Osteoblast (primary cell): ENCODE measurements around the gene MSANTD2. TPM values are rescaled to one million over a fixed set of nuclear protein-coding genes. Genes with fewer than 3 reads are reported as not detected.

Source experiments
- DNase-seq: peaks from one replicate; pipeline ENCODE4 v3.0.0; 2011; ENCODE audit warnings: low spot score, mixed read lengths; ENCODE audit not compliant: insufficient read length; ENCODE audit errors: missing footprints
- H2AFZ ChIP-seq: 2 replicates; pipeline ENCODE4 v1.6.0; 2011; ENCODE audit warnings: mild to moderate bottlenecking, low read length
- H3K27ac ChIP-seq: 2 replicates; pipeline ENCODE4 v1.5.1; 2011; ENCODE audit warnings: mild to moderate bottlenecking, low read depth, low read length, moderate library complexity
- H3K27me3 ChIP-seq: 2 replicates; pipeline ENCODE4 v1.6.0; 2012; ENCODE audit warnings: mild to moderate bottlenecking, control low read depth, inconsistent platforms, low read length, moderate library complexity; ENCODE audit not compliant: insufficient read depth
- H3K36me3 ChIP-seq: 2 replicates; pipeline ENCODE4 v1.5.1; 2011; ENCODE audit warnings: mild to moderate bottlenecking, low read length, control low read depth, moderate library complexity; ENCODE audit not compliant: insufficient read depth
- H3K4me1 ChIP-seq: 2 replicates; pipeline ENCODE4 v1.5.1; 2011; ENCODE audit warnings: mild to moderate bottlenecking, low read length, control low read depth, moderate library complexity; ENCODE audit not compliant: insufficient read depth
- H3K4me2 ChIP-seq: 2 replicates; pipeline ENCODE4 v1.6.0; 2011; ENCODE audit warnings: mild to moderate bottlenecking, low read length; ENCODE audit not compliant: insufficient read depth
- H3K4me3 ChIP-seq: fragments of 200-600 bp; sonication (generic); 3 replicates; pipeline ENCODE4 v1.5.1; 2012; ENCODE audit warnings: mild to moderate bottlenecking, low read length, inconsistent platforms; ENCODE audit not compliant: insufficient read depth
- H3K79me2 ChIP-seq: 2 replicates; pipeline ENCODE4 v1.6.0; 2012; ENCODE audit warnings: mild to moderate bottlenecking, low read length, control low read depth, inconsistent platforms; ENCODE audit not compliant: insufficient read depth
- H3K9me3 ChIP-seq: 2 replicates; pipeline ENCODE4 v1.5.1; 2011; ENCODE audit warnings: low read depth, low read length, control low read depth
- H4K20me1 ChIP-seq: 2 replicates; pipeline ENCODE4 v1.6.0; 2012; ENCODE audit warnings: mild to moderate bottlenecking, low read length, control low read depth; ENCODE audit not compliant: insufficient read depth
- CTCF ChIP-seq: IDR thresholded peaks from 2 replicates; pipeline ENCODE4 v1.5.1; 2011; ENCODE audit warnings: mild to moderate bottlenecking, low read depth, low read length, moderate library complexity; ENCODE audit errors: extremely low read depth
- total RNA-seq: library from RNA; depleted of rRNA; stranded (reverse); fragments of >200 nt; gene quantifications from 2 replicates; pipeline ENCODE4 v1.2.3, GENCODE V29; 2012

The MSANTD2 gene
- total RNA-seq, 1 donor: 10.9 TPM

- Histone ChIP-seq H4K20me1 (no peaks in the 10 kb centered on the region), H3K4me2 (no peak overlapping the region), H3K27ac (no peak overlapping the region), H2AFZ (no peak overlapping the region), H3K36me3 (no peaks in the 10 kb centered on the region), H3K4me1 (peaks cover 3% of the 10 kb centered on the region), H3K4me3 (no peak overlapping the region), H3K9me3 (no peaks in the 10 kb centered on the region), H3K79me2 (no peaks in the 10 kb centered on the region), H3K27me3 (peaks cover 56% of the 10 kb centered on the region)
- TF ChIP-seq CTCF: no peak
- DNase-seq: no peak
Observed at GRCh38 chr11:124736736-124737135, 63.5 kb downstream of the MSANTD2 start.

GRCh38 chr11:124732230-124732629, 68.0 kb downstream of the MSANTD2 start:
- H3K27ac ChIP-seq: no peak overlapping the region
- no peak overlapping the region for H3K4me3 ChIP-seq
- H3K4me2 ChIP-seq: no peak overlapping the region
- DNase-seq: no peak
- H3K27me3 ChIP-seq: peaks cover 21% of the 10 kb centered on the region
- H4K20me1 ChIP-seq: no peaks in the 10 kb centered on the region
- H3K36me3 ChIP-seq: no peaks in the 10 kb centered on the region
- H3K4me1 ChIP-seq: no peaks in the 10 kb centered on the region
- no peak overlapping the region for H2AFZ ChIP-seq
- TF ChIP-seq CTCF: no peak
- no peaks in the 10 kb centered on the region for H3K9me3 ChIP-seq
- no peaks in the 10 kb centered on the region for H3K79me2 ChIP-seq

- Histone ChIP-seq H3K27me3 (peaks cover 6% of the 10 kb centered on the region), H3K4me2 (no peak overlapping the region), H3K4me1 (peaks cover 10% of the 10 kb centered on the region), H3K4me3 (no peak overlapping the region), H3K27ac (no peak overlapping the region), H3K79me2 (no peaks in the 10 kb centered on the region), H3K36me3 (no peaks in the 10 kb centered on the region), H4K20me1 (no peaks in the 10 kb centered on the region), H3K9me3 (no peaks in the 10 kb centered on the region), H2AFZ (no peak overlapping the region)
- no peak for DNase-seq
- TF ChIP-seq CTCF: no peak
Observed at GRCh38 chr11:124729571-124729970, 70.6 kb downstream of the MSANTD2 start.

- Histone ChIP-seq H3K9me3 (no peaks in the 10 kb centered on the region), H3K36me3 (no peaks in the 10 kb centered on the region), H3K27me3 (peaks cover 17% of the 10 kb centered on the region), H3K4me1 (peaks cover 10% of the 10 kb centered on the region), H2AFZ (no peak overlapping the region), H3K4me3 (no peak overlapping the region), H3K27ac (no peak overlapping the region), H3K79me2 (no peaks in the 10 kb centered on the region), H4K20me1 (no peaks in the 10 kb centered on the region), H3K4me2 (no peak overlapping the region)
- DNase-seq: no peak
- TF ChIP-seq CTCF: no peak
Observed at GRCh38 chr11:124728134-124728533, 72.1 kb downstream of the MSANTD2 start.
